HG03439 (cell line): ENCODE data around the gene RSPH6A.
"Not testable (repeated sequence)": the region's sequence is repeated elsewhere in the genome, so short reads cannot be mapped to it uniquely, and the experiment has no call there.

ENCODE experiments used
- ATAC-seq: cut with Tn5 transposase; IDR thresholded peaks from one replicate; pipeline ENCODE4 v1.9.1; 2021; ENCODE audit warnings: mild to moderate bottlenecking, moderate library complexity; ENCODE audit not compliant: unreplicated experiment

The RSPH6A gene

DNA sequence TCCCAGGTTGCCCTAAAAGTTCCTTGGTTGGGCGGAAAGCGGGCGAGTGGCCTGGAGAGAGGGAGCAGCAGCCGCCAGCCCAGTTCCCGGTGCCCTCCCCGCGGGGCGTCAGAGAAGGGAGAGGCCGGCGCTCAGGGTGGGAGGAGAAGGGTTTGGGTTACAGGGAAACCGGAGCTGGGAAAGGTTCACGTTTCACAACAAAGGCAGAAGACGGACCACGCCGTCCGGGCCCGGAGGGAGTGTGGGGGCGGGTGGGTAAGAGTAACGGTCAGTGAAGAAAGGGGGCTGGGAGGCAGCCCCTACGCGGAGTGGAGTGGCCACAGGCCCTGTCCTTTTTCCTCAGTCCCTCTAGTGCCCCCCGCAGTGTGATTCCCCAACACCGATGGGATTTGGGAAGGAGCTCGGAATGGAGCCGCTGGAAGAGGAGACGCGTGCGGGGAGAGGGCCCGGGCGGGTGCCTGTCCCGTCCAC lies 47.7 kb downstream of the RSPH6A start:
- no peak for ATAC-seq

DNA sequence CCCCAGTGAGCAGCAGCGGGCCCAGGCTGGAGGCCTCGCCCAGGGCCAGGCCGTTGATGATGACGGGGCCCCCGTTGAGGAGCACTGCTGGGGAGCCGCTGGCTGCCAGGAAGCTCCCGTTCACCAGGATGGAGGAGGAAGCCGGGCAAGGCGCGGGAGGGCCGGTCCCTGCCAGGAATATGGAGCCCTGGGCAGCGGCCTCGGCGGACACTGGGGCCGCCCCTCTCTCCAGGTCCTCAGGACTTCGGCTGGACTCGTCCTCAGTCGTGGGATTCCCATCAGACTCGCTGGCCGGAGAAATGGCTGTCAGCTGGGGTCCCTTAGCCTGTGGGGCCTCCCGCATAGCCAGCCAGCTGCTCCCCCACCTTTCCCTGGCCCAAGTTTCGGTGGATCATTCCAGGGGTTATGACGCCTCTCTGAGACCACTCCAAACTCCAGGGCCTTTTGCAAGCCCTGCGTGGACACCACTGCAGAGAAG lies 48.2 kb downstream of the RSPH6A start:
- no peak for ATAC-seq

DNA sequence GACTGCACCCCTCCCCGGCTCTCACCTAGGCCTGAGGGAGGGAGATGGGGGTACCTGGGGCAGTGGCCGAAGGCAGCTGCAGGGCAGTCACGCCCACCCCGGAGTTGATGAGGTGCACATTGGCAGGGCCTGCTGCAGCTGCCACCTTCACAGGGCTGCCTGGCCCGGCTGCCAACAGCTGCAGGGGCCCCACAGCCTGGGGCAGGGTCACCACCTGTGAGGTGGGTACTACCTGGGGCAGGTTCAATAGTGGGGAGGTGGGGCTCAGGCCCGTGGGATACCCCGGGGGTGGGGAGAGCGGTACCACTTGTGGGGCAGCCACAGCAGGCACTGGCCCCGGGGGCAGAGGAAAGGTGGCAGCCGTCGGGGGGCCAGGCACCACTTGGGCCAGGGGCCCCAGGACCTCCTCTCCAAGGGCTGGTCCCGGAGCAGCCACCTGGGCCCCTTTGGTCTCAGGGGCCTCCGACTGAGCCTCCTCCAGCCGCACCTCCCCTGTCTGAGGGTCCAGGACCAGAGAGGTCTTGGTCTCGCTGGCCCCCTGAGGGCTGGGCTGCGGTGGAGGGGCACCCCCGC lies 48.7 kb downstream of the RSPH6A start:
- ATAC-seq, result no peak

DNA sequence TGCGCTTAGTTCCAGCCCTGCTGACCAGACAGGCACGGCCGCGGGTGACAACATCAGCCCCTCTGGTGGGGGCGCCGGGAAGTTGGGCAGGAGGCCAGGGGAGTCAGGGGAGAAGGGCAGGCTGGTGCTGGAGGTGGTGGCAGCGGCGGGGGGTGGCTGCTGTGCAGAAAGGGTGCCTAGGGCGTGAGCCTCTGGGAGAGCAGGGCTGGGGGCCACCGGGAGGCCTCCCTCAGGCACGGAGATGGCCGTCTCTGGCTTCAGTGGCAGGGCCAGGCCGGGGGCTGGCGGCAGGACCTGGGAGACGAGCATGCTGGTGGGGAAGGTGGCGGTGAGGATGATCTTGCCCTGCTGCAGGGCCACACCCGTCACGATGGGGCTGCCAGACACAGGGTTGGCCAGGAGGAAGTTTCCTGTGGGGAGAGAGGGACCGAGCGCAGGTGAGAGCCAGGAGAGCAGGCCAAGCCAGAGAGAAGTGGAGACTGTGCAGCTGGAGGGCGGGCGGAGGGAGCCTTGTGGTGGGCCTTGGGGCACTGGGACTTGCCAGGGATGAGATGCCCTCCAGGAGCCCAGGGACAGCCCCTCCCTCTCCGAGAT lies 49.3 kb downstream of the RSPH6A start:
- no peak for ATAC-seq

DNA sequence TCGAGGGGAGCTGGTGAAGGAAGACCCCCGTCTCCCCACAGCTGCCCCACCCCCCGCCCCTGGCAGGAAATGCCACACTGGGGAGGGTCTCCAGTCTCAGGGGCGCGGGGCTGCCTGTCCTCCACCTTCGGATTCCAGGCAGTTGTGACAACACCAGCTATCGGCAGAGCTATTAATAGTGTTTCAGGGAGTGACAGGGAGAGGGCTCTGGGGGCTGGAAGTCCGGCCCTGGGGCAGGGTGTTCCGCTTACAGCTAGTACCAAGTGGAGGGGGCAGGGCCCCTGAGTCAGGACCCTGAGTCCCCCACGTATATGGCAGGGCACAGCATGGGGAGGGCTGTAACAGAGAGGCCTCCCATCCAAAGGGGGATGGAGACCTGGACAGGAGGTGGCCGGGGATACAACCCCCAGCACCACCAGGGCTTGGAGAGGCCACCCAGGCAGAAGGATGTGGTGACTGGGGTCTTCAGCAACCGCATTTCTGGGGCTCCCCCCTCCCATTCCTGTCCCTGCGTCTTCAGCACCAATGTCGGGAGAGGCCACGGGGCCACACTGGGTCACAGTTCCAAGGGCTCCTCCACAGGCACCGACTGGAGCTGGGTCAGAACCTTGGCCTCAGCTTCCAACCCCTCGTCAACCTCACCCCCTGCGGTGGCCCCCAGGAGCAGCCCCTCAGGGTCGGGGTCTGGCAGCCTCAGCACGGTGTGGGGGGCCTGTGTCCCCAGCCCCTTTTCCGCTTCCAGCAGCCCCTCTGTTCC lies 50.0 kb downstream of the RSPH6A start:
- ATAC-seq, result no peak

DNA sequence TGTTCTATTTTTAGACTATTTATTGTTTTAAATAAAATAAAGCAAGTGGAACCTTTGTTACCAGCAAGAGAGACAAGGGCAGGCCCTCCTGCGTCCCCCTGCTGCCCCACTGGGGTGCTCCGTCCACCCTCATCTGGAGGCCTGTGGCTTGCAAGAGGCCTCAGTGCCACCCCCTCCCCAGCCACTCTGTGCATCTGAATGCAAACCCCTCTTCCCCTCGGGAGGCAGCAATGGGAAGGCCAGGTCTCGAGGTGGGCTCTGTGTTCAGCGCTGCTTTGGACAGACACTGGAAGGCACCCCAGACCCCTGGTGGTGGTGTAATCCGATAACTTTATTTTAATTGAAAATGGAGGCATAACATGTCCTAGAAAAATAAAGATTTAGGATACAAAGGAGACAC lies 50.6 kb downstream of the RSPH6A start:
- no peak for ATAC-seq

DNA sequence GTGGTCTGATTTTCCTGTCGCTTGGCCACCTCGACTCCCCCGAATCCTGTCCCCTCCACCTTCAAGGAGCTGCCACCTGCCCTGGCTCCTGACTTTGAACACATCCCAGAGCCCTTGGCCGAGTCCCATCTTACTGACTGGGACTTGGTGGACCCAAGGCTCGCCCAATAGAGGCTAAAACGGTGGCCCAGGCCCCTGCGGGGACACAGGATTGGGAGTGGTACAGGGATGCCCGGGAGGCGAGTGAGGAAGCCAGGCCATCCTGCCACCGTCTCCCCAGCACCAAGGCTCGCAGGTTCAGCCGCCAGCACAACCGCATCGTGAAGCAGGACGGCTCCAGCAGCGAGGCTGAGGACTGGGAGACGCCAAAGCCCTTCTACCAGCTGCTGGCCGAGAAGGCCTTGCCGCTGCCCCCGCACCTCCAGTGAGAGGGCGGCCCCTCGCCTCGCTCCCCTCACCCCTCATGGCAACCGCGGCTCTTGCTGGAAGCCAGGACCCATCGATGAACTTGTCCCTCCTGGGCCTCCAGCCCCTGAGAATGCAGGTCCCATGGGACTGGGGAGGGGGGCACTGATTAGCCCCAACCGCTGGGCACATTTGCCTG lies 51.3 kb downstream of the RSPH6A start:
- no peak for ATAC-seq

DNA sequence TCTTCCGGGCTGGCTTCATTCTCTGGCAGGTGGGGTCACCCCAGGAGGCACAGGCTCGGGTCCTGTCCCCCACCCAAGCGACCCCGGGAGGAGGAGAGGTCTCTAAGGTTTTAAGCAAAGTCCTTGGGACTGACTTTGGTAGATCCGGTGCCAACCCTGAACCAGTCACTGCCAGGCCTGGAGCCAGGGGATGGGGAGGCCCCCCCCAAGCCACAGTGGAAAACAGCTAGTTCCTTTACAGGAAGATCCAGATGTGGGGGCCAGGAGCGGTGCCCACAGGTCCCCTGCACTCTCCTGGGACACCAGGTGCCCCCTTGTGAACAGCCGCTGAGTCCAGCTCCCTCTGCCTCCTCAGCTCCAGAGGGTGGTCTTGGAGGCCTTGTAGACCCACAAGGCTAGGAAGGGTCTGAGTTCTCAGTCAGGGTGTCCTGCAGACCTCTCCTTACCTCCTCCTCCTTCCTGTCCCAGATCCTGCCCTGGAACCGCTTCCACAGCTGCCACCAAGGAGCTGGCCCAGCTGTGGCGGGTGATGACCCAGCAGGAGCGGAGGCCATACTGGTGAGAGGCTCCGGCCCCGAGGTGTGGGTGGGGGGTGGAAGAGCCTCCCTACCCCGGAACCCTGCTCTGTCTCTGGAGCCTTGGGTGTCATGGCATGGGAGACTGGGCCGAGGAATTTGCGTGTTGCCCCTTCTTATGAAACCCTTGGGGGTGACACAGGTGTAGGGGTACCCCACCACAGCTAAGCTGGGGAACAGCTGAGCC lies 52.1 kb downstream of the RSPH6A start:
- ATAC-seq, result no peak

DNA sequence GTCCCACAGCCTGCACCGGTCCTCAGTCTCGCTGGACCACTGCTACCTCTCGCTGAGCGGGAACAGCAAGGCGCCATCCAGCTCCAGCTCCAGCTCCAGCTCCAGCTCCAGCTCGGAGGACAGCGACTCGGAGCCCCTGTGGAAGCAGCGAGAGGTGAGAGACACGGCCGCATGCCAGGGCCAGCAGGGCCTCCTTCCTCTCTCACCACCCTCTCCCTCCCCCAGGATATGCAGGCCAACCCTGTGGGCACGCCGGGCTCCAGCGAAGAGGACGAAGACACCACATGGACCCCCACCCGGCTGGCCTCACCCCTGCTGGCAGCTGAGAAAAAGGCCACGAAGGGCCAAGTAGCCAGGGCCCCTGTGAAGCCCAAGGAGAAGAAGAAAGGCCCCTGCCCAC lies 53.4 kb downstream of the RSPH6A start:
- no peak for ATAC-seq

DNA sequence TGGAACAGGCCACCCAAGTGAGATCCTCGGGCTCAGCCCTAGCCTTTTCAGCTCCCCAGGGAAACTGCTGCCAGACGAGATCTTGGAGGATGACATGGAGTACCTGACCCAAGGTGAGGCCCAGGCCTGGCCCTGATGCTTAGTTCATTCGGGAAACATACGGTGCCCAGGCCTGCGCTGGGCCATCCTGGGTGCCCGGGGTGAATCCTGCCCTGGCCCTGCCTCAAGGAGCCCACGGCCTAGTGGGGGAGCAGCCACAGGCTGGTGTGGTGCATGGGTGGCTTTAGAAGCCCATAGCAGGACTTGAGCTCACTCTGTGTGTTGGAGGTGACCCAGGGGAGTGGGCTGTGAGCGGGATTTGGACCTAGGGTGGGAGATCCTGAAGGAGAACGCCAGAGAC lies 56.2 kb downstream of the RSPH6A start:
- no peak for ATAC-seq

DNA sequence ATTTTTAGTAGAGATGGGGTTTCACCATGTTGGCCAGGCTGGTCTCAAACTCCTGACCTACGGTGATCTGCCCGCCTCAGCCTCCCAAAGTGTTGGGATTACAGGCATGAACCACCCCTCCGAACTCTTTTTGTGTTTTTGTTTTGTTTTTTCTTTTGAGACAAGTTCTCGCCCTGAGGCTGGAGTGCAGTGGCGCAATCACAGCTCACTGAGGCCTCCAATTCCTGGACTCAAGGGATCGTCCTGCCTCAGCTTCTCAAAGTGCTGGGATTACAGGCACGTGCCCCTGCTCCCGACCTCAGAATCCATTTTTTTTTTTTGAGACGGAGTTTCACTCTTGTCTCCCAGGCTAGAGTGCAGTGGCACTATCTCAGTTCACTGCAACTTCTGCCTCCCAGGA lies 57.4 kb downstream of the RSPH6A start:
- no peak for ATAC-seq

DNA sequence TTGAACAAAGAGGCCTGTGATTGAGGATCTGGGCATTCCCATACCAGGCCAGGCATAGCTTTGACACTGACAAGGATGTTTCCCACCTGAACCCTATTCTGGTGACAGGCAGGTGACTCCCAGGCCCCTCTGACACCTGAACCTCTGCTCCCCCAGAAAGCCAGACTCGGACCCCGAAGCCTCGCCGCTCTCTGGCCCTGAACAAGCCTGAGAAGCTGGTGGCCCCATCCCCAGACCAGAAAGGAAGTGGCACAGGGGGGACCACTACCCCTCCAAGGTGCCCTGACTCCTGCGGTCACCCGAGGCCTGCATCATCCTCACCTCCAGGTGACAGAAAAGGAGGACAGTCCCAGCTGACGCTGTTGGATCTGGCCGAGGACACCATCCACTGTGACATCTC lies 60.8 kb downstream of the RSPH6A start:
- ATAC-seq, result no peak

DNA sequence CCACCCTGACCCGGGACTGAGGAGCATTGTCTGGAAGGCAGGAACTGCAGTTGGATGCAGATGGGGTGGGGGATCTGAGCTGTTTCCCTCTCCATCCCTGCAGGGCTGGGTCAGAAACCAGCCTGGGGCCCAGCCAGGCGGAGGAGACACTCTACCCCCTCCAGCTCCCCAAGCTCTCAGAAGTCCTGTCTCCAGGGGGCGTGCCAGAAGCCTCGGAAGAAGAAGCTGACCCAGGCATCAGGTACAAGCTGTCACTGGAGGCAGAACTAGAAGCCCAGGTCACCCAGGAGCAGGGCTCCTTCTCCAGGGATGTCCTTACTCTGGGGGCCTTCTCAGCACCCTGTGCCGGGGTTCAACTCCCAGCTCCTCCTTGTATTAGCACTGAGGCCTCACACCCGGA lies 61.6 kb downstream of the RSPH6A start:
- ATAC-seq, result no peak

DNA sequence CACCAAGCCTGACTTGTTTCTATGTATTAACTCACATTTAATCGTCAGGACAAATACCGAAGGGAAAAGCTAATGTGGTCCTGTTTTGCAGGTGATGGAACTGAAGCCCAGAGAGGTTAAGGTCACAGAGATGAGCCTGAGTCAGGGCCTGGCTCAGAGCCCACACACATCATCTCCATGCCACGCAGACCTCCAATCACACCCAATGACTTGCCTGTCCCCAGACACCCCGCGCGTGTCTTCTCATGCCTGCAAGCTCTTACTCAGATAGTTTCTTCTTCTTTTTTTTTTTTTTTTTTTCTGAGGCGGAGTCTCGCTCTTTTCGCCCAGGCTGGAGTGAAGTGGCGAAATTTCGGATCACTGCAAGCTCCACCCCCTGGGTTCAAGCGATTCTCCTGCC lies 62.5 kb downstream of the RSPH6A start:
- no peak for ATAC-seq

DNA sequence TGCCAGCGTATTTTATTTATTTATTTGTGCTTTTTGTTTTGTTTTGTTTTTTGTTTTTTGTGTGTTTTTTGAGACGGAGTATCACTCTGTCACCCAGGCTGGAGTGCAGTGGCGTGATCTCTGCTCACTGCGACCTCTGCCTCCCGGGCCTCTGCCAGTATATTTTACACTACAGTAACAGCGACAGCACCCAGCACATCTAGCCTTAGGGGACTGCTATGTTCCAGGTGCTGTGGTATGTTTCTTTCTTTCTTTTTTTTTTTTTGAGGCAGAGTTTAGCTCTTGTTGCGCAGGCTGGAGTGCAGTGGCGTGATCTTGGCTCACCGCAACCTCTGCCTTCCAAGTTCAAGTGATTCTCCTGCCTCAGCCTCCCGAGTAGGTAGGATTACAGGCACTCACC lies 63.6 kb downstream of the RSPH6A start:
- not testable (repeated sequence) for ATAC-seq

DNA sequence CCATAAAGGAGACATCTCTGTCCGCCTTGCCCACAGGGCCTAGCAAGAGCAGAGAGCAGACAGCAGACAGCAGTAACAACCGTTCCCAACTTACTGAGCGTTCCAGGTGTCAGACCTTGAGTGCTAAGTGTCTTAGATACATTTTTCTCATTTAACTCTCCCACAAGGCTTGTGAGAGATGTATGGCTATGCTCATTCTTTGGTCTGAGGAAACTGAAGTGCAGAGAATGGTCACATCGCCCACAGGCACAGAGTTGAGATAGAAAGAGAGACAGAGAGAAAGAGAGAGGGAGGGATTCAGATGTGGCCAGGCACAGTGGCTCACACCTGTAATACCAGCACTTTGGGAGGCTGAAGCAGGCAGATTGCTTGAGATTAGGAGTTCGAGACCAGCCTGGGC lies 67.6 kb downstream of the RSPH6A start:
- ATAC-seq, result no peak

DNA sequence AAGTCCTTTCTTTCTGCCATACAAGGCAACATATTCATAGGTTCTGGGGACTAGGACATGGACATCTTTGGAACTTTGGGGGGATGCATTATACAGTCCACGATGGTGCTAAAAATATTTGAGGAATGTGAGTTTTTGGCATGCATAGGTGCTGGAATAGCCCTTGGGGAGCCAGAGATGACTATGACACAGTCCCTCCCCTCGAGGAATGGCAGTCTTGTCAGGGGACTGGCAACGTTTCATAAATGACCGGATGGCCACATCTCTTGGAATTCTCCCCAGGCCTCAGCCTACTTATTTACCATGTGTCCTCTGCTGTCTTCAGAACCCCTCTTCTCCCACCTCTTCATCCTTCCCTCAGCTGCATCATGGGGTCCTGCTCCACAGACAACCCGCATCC lies 68.2 kb downstream of the RSPH6A start:
- no peak for ATAC-seq
